Tibial nerve (tissue), 4 donors: ENCODE data around the gene SLC38A10.

Experiments used
- CTCF ChIP-seq, 5 experiments: fragments of 200-600 bp in 3 of 5; fragments of 450-650 bp in 2 of 5; sonication (generic) in 3 of 5; IDR thresholded peaks; one replicate each; pipeline ENCODE4 v1.5.1; 2016 to 2019; ENCODE audit warnings: antibody characterized with exemption in 5 of 5, mild to moderate bottlenecking in 3 of 5, moderate library complexity in 2 of 5
- EP300 ChIP-seq, 2 donors: sonication (generic); formaldehyde crosslinking; IDR thresholded peaks; one replicate each; pipeline ENCODE4 v1.6.1; 2017; ENCODE audit warnings: antibody characterized with exemption in 2 of 2, mild to moderate bottlenecking in 1 of 2
- POLR2A ChIP-seq, 2 donors: fragments of 450-650 bp; IDR thresholded peaks; one replicate each; pipeline ENCODE4 v1.6.1; 2017; ENCODE audit warnings: antibody characterized with exemption in 2 of 2, mild to moderate bottlenecking in 2 of 2, moderate library complexity in 2 of 2

GRCh38 chr17:81259058-81259605 is 36.0 kb downstream of the SLC38A10 start:
- no peak for TF ChIP-seq CTCF (IDR thresholded peaks at IDR 0.05)
- no peak for TF ChIP-seq EP300 (IDR thresholded peaks at IDR 0.05)
- TF ChIP-seq POLR2A (IDR thresholded peaks at IDR 0.05), result no peak
